PFSK-1 (cell line): ENCODE measurements around the gene RAP1GAP2.

Source experiments
- FOXP2 ChIP-seq: optimal IDR thresholded peaks from 2 replicates; pipeline ENCODE3; 2011; ENCODE audit warnings: borderline replicate concordance, control low read depth, inconsistent platforms; ENCODE audit not compliant: insufficient read depth; ENCODE audit errors: extremely low read length, extremely low read depth
- POLR2AphosphoS5 ChIP-seq: IDR thresholded peaks from 2 replicates; pipeline ENCODE4 v1.6.1; 2012; ENCODE audit warnings: low read depth, mild to moderate bottlenecking, control low read depth, low read length, moderate library complexity
- REST ChIP-seq, 2 experiments: IDR thresholded peaks; 2 replicates each; pipeline versions ENCODE4 v1.6.1 to v1.8.0; 2011 to 2012; ENCODE audit warnings: low read depth in 2 of 2, low read length in 2 of 2, control low read depth in 1 of 2, inconsistent platforms in 1 of 2, mild to moderate bottlenecking in 1 of 2, moderate library complexity in 1 of 2; ENCODE audit not compliant: insufficient read depth in 1 of 2
- SIN3A ChIP-seq: IDR thresholded peaks from 2 replicates; pipeline ENCODE4 v1.6.1; 2012; ENCODE audit warnings: mild to moderate bottlenecking, low read length, moderate library complexity, borderline replicate concordance; ENCODE audit not compliant: insufficient read depth
- TAF1 ChIP-seq: IDR thresholded peaks from 2 replicates; pipeline ENCODE4 v1.6.1; 2012; ENCODE audit warnings: low read length, control low read depth, borderline replicate concordance; ENCODE audit not compliant: insufficient read depth

Gene RAP1GAP2

DNA sequence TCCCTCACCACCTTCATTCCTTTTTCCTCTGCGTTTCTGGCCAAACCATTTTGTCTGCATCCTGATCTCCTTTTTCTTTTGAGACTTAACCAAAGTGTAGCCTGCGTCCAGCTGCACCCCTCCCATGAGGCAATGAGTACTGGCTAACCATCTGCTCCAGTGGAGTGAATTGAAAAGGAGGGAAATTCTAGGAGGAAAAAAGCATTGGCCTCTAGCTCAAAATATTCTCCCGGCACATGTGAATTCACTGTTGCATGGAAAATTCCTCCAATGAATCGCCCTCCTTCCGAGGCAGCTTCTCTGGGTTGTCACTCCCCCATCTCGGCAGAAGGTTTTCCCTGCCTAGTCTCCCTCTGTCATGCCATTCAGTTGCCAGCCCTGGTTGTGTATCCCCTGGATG lies 5.6 kb downstream of the RAP1GAP2 start:
- TF ChIP-seq SIN3A, result no peak
- TF ChIP-seq REST (IDR thresholded peaks at IDR 0.05; ENCODE audit: insufficient read depth in 1 of 2, low read depth in 2 of 2, low read length in 2 of 2), result no peak
- TF ChIP-seq POLR2AphosphoS5, result no peak
- no peak for TF ChIP-seq FOXP2
- no peak for TF ChIP-seq TAF1

DNA sequence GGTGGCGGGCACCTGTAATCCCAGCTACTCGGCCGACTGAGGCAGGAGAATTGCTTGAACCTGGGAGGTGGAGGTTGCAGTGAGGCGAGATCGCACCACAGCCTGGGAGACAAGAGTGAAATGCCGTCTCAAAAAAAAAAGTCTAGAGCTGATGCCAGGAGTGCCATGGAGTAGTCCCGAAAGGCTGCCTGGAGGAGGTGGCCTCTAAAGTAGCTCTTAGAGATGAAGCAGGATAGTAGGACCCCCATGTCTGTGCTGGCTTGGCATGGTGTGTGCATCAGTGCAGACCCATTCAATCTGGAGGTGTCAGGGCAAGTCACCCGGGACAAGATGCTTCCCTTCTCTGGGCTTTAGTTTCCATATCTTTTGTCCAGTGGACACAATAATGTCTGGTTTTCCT lies 6.3 kb downstream of the RAP1GAP2 start:
- no peak for TF ChIP-seq SIN3A
- TF ChIP-seq FOXP2, result no peak
- TF ChIP-seq REST (IDR thresholded peaks at IDR 0.05; ENCODE audit: insufficient read depth in 1 of 2, low read depth in 2 of 2, low read length in 2 of 2), result no peak
- no peak for TF ChIP-seq POLR2AphosphoS5
- no peak for TF ChIP-seq TAF1

DNA sequence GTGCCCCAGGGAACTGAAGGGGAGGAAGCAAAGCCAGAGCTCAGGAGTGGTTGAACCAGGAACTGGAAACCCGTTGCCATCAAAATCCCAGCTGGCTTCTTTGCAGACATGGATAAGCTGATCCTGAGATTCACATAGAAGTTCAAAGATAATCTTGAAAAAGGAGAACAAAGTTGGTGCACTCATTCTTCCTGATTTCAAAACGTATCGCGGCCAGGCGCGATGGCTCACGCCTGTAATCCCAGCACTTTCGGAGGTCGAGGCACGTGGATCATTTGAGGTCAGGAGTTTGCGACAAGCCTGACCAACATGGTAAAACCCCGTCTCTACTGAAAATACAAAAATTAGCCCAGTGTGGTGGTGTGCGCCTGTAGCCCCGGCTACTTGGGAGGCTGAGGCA lies 7.1 kb downstream of the RAP1GAP2 start:
- TF ChIP-seq FOXP2 (no peak), TAF1 (no peak), POLR2AphosphoS5 (no peak), SIN3A (no peak), REST (IDR thresholded peaks at IDR 0.05; ENCODE audit: insufficient read depth in 1 of 2, low read depth in 2 of 2, low read length in 2 of 2) (no peak)

DNA sequence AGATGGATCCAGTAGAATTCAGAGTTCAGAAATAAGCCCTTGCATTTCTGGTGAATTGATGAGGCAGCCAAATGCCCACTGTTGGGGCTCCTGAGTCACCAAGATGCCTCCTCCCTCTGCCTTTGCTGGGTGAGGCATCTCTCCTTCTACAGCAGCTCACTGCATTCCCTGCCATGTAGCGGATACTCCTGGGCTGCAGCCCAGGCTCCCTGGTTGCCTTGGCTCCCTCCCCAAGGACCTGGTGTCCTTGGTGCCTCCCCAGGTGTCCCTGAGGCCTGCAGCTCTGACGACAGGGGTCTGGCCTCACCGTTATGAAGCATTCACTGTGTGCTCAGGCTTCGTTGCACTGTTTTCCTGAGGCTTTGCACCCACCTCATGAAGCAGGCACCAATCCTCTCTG lies 7.7 kb downstream of the RAP1GAP2 start:
- TF ChIP-seq REST (IDR thresholded peaks at IDR 0.05; ENCODE audit: insufficient read depth in 1 of 2, low read depth in 2 of 2, low read length in 2 of 2) (no peak), SIN3A (no peak), FOXP2 (no peak), TAF1 (no peak), POLR2AphosphoS5 (no peak)

DNA sequence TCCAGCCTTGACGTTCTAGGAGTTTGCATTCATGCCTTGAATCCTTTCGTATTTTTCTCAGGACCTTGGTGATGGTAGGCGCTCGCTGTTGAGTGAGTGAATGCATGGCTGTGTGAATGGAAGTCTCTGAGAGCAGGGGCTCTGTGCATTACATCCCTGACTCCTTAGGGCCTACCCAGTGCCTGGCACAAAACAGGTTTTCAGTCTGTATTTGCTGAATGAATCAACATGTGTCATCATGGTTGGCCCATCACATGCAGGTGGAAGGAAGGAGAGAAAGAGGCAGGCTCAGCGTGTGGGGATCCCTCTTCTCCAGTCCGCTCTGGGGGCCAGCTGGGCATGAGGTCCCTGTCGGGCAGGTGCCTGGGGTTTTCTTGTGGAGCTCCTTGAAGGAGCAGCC lies 8.7 kb downstream of the RAP1GAP2 start:
- TF ChIP-seq POLR2AphosphoS5 (no peak), FOXP2 (no peak), SIN3A (no peak), REST (IDR thresholded peaks at IDR 0.05; ENCODE audit: insufficient read depth in 1 of 2, low read depth in 2 of 2, low read length in 2 of 2) (no peak), TAF1 (no peak)
